Activated naive CD8-positive, alpha-beta T cell treated with anti-CD3 and anti-CD28 coated beads, Interleukin-2, amount 10 ng/mL, durations not matched to agents 7 days and 5 days (primary cell): ENCODE results near the gene SH3BP1. TPM values are rescaled to one million over a fixed set of nuclear protein-coding genes. Genes with fewer than 3 reads are reported as not detected.
"Not testable (repeated sequence)": the region's sequence is repeated elsewhere in the genome, so short reads cannot be mapped to it uniquely, and the experiment has no call there.

Experiments
- ATAC-seq: fragments of 150-1000 bp; cut with Tn5 transposase; one replicate; pipeline ENCODE4 v1.10.0; 2021; ENCODE audit warnings: low read depth, moderate library complexity
- POLR2A ChIA-PET: fragments of 350-600 bp; sonication (Branson Sonifier 250); formaldehyde crosslinking; loops from one replicate; lab custom pipeline; 2021; ENCODE audit warnings: antibody characterized with exemption; lab: Charles Lee
- DNase-seq: peaks from one replicate; pipeline ENCODE4 v3.0.0; 2021
- H3K27ac Mint-ChIP-seq: one replicate; pipeline ENCODE4 v1.8.0; 2022; ENCODE audit warnings: mild to moderate bottlenecking, mixed read lengths
- H3K27me3 Mint-ChIP-seq: one replicate; pipeline ENCODE4 v1.8.0; 2022; ENCODE audit warnings: mild to moderate bottlenecking, moderate library complexity, mixed read lengths
- H3K36me3 Mint-ChIP-seq: one replicate; pipeline ENCODE4 v1.8.0; 2021; ENCODE audit warnings: mild to moderate bottlenecking, mixed read lengths
- H3K4me1 Mint-ChIP-seq: one replicate; pipeline ENCODE4 v1.8.0; 2021; ENCODE audit warnings: mixed read lengths
- H3K4me3 Mint-ChIP-seq: one replicate; pipeline ENCODE4 v1.8.0; 2022; ENCODE audit warnings: mild to moderate bottlenecking, moderate library complexity, mixed read lengths
- H3K9me3 Mint-ChIP-seq: one replicate; pipeline ENCODE4 v1.8.0; 2021; ENCODE audit warnings: mixed read lengths
- total RNA-seq, 2 experiments: library from RNA; stranded (reverse); gene quantifications; one replicate each; pipeline ENCODE4 v1.2.3, GENCODE V29; 2021

Gene SH3BP1
- total RNA-seq, 2 experiments from 2014 or later: 157 to 169 TPM

DNA sequence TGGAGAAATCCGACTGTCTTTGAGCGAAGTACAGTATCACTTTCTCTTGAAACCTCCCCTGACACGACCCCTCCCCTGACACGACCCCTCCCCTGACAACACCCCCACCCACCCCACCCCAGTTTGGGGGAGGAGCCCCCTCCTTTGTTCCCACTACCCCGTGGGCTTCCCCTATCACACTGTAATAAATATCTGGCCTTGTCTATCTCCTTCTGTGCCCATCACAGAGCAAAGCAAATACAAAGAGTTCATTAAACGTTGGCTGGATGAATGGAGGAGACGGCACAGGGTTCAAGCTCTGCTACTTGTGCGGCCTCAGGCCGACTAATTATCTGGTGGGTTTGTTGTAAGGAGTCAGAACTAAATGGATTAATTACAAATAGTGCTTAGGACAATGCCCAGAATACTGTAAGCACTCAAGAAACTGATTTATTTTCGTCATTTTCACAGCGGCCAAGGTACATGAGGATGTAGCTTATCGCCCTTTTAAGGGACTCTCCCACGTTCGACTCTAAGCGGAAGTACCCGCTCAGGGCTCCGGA lies 31.5 kb upstream of the SH3BP1 start:
- ATAC-seq (peak; percentile 6), DNase-seq (no peak)
- no peaks in the 10 kb centered on the region for H3K36me3 Mint-ChIP-seq
- H3K27me3 Mint-ChIP-seq: peaks cover 10% of the 10 kb centered on the region
- POLR2A ChIA-PET: interaction anchor here (0.5 to 4.5 kb wide), 23 partner anchors 16 to 727 kb away, joined by 3 to 51 read pairs (median 6); partner anchors contain the start of genes LGALS1, NOL12, PDXP and RAC2
- peak overlapping the region; percentile 98 for H3K27ac Mint-ChIP-seq
- H3K4me1 Mint-ChIP-seq: peaks cover 50% of the 10 kb centered on the region
- no peaks in the 10 kb centered on the region for H3K9me3 Mint-ChIP-seq
- peak overlapping the region; percentile 80 for H3K4me3 Mint-ChIP-seq

- peak; percentile 81 for ATAC-seq
- peaks cover 2% of the 10 kb centered on the region for H3K36me3 Mint-ChIP-seq
- H3K9me3 Mint-ChIP-seq: no peaks in the 10 kb centered on the region
- H3K27ac Mint-ChIP-seq: peak within 1 kb of the TSS; percentile 98
- peak; percentile 97 for DNase-seq
- H3K4me3 Mint-ChIP-seq: peak within 1 kb of the TSS; percentile 95
- POLR2A ChIA-PET: interaction anchor here (0.6 to 4.5 kb wide), 26 partner anchors 10 to 386 kb away, joined by 3 to 51 read pairs (median 5); partner anchors contain the start of genes GCAT, LGALS1, NOL12 and PDXP
- peaks cover 7% of the 10 kb centered on the region for H3K27me3 Mint-ChIP-seq
- H3K4me1 Mint-ChIP-seq: peaks cover 50% of the 10 kb centered on the region
Measured at GRCh38 chr22:37608477-37609239, 30.8 kb upstream of the SH3BP1 start, which contains the start of gene GGA1. TSS of gene GGA1 (plus strand) at chr22:37608834. CDS start at chr22:37608861, 27 bp downstream.

- DNase-seq (peak; percentile 47), ATAC-seq (peak; percentile 5)
- no peaks in the 10 kb centered on the region for H3K9me3 Mint-ChIP-seq
- peak overlapping the region; percentile 95 for H3K27ac Mint-ChIP-seq
- POLR2A ChIA-PET: interaction anchor here (0.7 to 4.5 kb wide), 17 partner anchors 10 to 234 kb away, joined by 3 to 51 read pairs (median 6); partner anchors contain the start of genes GCAT, LGALS1, PDXP and SH3BP1
- H3K36me3 Mint-ChIP-seq: peaks cover 2% of the 10 kb centered on the region
- H3K4me3 Mint-ChIP-seq: peak overlapping the region; percentile 95
- H3K27me3 Mint-ChIP-seq: no peaks in the 10 kb centered on the region
- H3K4me1 Mint-ChIP-seq: peaks cover 45% of the 10 kb centered on the region
Measured at GRCh38 chr22:37609240-37610152, 30.0 kb upstream of the SH3BP1 start.

- POLR2A ChIA-PET: interaction anchor here (1.4 to 4.5 kb wide), 7 partner anchors 16 to 63 kb away, joined by 3 to 51 read pairs (median 18); partner anchors contain the start of genes PDXP and SH3BP1
Measured at GRCh38 chr22:37610153-37610475, 29.4 kb upstream of the SH3BP1 start.

DNA sequence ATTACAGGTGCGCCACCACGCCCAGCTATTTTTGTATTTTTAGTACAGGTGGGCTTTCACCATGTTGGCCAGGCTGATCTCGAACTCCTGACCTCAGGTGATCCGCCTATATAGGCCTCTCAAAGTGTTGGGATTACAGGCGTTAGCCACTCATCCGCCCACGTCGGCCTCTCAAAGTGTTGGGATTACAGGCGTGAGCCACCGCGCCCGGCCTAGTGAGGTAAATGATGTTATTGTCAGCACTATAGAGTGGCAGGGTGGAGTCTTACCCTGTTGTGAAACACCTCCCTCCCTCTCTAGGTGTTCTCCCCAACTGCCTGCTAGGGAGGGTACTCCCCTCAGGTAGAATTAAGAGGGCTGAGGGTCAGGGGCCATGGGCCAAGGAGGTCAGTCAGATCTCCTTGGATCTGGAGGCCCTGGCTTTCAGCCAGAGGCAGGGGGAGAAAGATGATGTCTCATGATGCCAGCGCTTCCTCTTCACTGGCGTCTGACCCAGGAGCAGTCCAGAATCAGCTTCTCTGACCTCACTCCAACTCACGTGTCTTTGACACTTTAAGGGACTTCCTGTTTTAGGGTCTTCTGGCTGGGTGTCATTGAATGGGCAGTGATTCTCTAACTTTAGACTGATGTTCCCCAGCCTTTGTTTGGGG lies 28.9 kb upstream of the SH3BP1 start:
- no peaks in the 10 kb centered on the region for H3K27me3 Mint-ChIP-seq
- H3K36me3 Mint-ChIP-seq: peaks cover 5% of the 10 kb centered on the region
- no peak overlapping the region for H3K27ac Mint-ChIP-seq
- ATAC-seq (no peak), DNase-seq (no peak)
- no peaks in the 10 kb centered on the region for H3K9me3 Mint-ChIP-seq
- H3K4me3 Mint-ChIP-seq: peak overlapping the region; percentile 95
- POLR2A ChIA-PET: interaction anchor here (0.6 to 4.5 kb wide), 8 partner anchors 16 to 62 kb away, joined by 3 to 51 read pairs (median 17); partner anchors contain the start of genes PDXP and SH3BP1
- peaks cover 35% of the 10 kb centered on the region for H3K4me1 Mint-ChIP-seq

More at GRCh38 chr22:37610153-37610475, 29.4 kb upstream of the SH3BP1 start:
- Mint-ChIP-seq H3K4me3 (peak overlapping the region; percentile 95), H3K4me1 (peaks cover 40% of the 10 kb centered on the region), H3K27ac (peak overlapping the region; percentile 95)
- ATAC-seq, H3K9me3 Mint-ChIP-seq, H3K27me3 Mint-ChIP-seq, DNase-seq, H3K36me3 Mint-ChIP-seq: not testable (repeated sequence)

GRCh38 chr22:37611207-37611606 lies 28.3 kb upstream of the SH3BP1 start:
- Mint-ChIP-seq H3K9me3 (no peaks in the 10 kb centered on the region), H3K27ac (peak overlapping the region; percentile 21)

DNA sequence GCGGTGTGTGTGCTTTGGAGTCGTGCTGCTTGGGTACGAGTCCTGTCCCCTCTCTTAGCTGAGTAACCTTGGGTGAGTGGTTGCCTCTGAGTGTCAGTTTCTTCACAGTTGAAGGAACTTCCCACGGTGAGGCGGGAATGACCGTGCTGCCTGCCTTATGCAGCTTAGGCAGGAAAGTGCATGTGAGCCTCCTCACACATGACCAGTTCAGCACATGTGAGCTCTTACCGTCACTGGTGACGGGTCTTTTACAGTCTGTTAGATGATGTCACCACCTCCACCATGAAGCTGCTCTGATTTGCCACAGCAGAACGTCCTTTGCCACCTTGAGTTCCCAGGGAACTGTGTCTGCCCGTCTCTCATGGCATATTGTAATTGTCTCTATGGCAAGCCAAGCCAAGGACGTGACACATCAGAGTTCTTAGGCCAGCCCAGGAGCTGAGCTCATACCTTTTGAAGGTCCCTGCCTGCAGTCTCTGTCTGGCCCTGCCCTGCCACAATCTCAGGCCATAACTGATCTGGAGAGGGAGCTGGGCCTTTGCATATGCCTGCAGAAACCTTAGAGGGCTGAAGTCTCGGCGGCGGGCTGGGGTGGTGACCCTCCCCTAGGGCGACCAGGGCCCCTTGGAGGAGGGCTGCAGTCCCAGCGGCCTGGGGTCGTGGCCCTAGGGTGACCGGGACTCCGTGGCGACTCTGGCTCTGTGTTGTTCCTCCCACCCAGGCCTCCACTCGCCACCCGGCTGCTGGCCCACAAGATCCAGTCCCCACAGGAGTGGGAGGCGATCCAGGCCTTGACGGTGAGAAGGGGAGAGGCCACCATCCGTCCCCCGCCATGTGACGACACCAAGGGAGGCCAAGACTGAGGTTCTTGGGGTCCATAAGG lies 23.0 kb upstream of the SH3BP1 start:
- ATAC-seq (no peak), DNase-seq (no peak)
- POLR2A ChIA-PET: interaction anchor here (1.1 to 1.5 kb wide), 3 partner anchors 11 to 26 kb away, joined by 4 to 7 read pairs (median 4); no protein-coding TSS in a partner anchor
- H3K27me3 Mint-ChIP-seq: no peaks in the 10 kb centered on the region
- peaks cover 10% of the 10 kb centered on the region for H3K36me3 Mint-ChIP-seq
- no peak overlapping the region for H3K27ac Mint-ChIP-seq
- H3K4me3 Mint-ChIP-seq: no peak overlapping the region
- H3K4me1 Mint-ChIP-seq: peaks cover 3% of the 10 kb centered on the region
- H3K9me3 Mint-ChIP-seq: no peaks in the 10 kb centered on the region

More at GRCh38 chr22:37611207-37611606, 28.3 kb upstream of the SH3BP1 start:
- no peak for ATAC-seq
- no peak for DNase-seq
- H3K4me1 Mint-ChIP-seq: peaks cover 29% of the 10 kb centered on the region
- peaks cover 5% of the 10 kb centered on the region for H3K36me3 Mint-ChIP-seq
- H3K4me3 Mint-ChIP-seq: no peak overlapping the region
- H3K27me3 Mint-ChIP-seq: no peaks in the 10 kb centered on the region
- POLR2A ChIA-PET: interaction anchor here (0.6 kb wide), 1 partner anchor 57 kb away, joined by 4 read pairs; no protein-coding TSS in a partner anchor

- H3K27me3 Mint-ChIP-seq: no peaks in the 10 kb centered on the region
- ATAC-seq (no peak), DNase-seq (no peak)
- H3K36me3 Mint-ChIP-seq: peaks cover 10% of the 10 kb centered on the region
- no peak overlapping the region for H3K4me3 Mint-ChIP-seq
- H3K4me1 Mint-ChIP-seq: peaks cover 3% of the 10 kb centered on the region
- POLR2A ChIA-PET: interaction anchor here (0.8 to 1.5 kb wide), 2 partner anchors 25 to 57 kb away, joined by 3 to 7 read pairs; no protein-coding TSS in a partner anchor
- H3K27ac Mint-ChIP-seq: no peak overlapping the region
- H3K9me3 Mint-ChIP-seq: no peaks in the 10 kb centered on the region
Measured at GRCh38 chr22:37617431-37617830, 22.0 kb upstream of the SH3BP1 start.

GRCh38 chr22:37618072-37618656 lies 21.3 kb upstream of the SH3BP1 start:
- POLR2A ChIA-PET: interaction anchor here (0.8 kb wide), 1 partner anchor 57 kb away, joined by 3 read pairs; no protein-coding TSS in a partner anchor

GRCh38 chr22:37618674-37619073 lies 20.8 kb upstream of the SH3BP1 start:
- Mint-ChIP-seq H3K4me1 (peaks cover under 1% of the 10 kb centered on the region), H3K36me3 (peaks cover 9% of the 10 kb centered on the region), H3K27me3 (no peaks in the 10 kb centered on the region), H3K27ac (no peak overlapping the region), H3K9me3 (no peaks in the 10 kb centered on the region), H3K4me3 (no peak overlapping the region)
- ATAC-seq: no peak
- no peak for DNase-seq
- POLR2A ChIA-PET: interaction anchor here (1.3 kb wide), 1 partner anchor 9 kb away, joined by 3 read pairs; no protein-coding TSS in a partner anchor

More at GRCh38 chr22:37618072-37618656, 21.3 kb upstream of the SH3BP1 start:
- no peaks in the 10 kb centered on the region for H3K4me1 Mint-ChIP-seq
- no peaks in the 10 kb centered on the region for H3K9me3 Mint-ChIP-seq
- DNase-seq (no peak), ATAC-seq (no peak)
- no peak overlapping the region for H3K4me3 Mint-ChIP-seq
- H3K36me3 Mint-ChIP-seq: peaks cover 10% of the 10 kb centered on the region
- no peaks in the 10 kb centered on the region for H3K27me3 Mint-ChIP-seq
- no peak overlapping the region for H3K27ac Mint-ChIP-seq

DNA sequence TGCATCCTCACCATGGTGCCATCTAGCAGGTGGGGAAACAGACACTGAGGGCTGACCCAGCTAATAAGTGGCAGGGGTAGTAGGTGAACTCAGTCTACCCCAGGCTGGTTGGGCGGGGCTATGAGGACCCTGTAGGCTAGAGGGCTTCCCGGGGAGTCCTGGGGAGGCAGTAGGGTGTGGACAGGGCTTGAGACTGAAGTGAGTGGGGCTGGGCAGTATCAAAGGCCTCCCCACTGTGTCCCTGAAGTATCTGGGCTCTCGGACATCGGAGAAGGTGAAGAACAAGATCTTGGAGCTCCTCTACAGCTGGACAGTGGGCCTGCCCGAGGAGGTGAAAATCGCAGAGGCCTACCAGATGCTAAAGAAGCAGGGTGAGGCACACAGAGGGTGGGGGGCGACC lies 19.5 kb upstream of the SH3BP1 start:
- POLR2A ChIA-PET: interaction anchor here (0.5 to 1.8 kb wide), 4 partner anchors 11 to 470 kb away, joined by 3 to 5 read pairs (median 4); partner anchors contain the start of gene IL2RB
- Mint-ChIP-seq H3K27ac (peak overlapping the region; percentile 42), H3K4me3 (no peak overlapping the region)

More for the DNA sequence above, 19.5 kb upstream of the SH3BP1 start:
- no peak for ATAC-seq
- DNase-seq: no peak
- peaks cover 5% of the 10 kb centered on the region for H3K4me1 Mint-ChIP-seq
- H3K9me3 Mint-ChIP-seq: no peaks in the 10 kb centered on the region
- no peaks in the 10 kb centered on the region for H3K27me3 Mint-ChIP-seq
- peaks cover 8% of the 10 kb centered on the region for H3K36me3 Mint-ChIP-seq
